ENCODE measurements around the gene MERTK.

The MERTK gene

DNA sequence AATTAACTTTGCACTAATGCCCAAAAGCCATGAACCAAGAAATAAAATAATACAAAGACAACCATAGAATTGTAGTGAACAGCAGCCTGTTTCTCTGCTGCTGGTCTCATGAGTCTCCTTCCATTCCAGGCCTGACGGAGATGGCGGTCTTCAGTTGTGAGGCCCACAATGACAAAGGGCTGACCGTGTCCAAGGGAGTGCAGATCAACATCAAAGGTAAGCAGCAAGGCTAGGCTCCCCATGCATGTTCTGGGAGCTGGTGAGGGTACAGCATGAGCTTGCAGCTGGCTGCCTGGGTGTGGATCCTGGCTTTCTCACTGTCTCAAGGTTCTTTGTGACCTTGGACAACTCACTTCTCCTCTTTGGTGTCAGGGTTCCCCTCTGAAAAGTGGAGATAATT lies 66.7 kb downstream of the MERTK start:
- Histone ChIP-seq H3K9me3 (ENCODE audit: insufficient read depth, low read depth, low read length) (no peaks in the 10 kb centered on the region), H3K27me3 (ENCODE audit: insufficient read depth, low read length) (no peaks in the 10 kb centered on the region), H3K27ac (ENCODE audit: low read depth, low read length) (no peak overlapping the region), H3K9ac (ENCODE audit: low read depth, low read length) (no peak overlapping the region), H3K4me3 (ENCODE audit: low read length) (no peak overlapping the region), H3K36me3 (ENCODE audit: insufficient read depth, low read length) (no peaks in the 10 kb centered on the region), H3K4me1 (ENCODE audit: insufficient read depth, low read length) (no peaks in the 10 kb centered on the region)
- 93% methylated on average over 3 of the region's 3 CpGs for WGBS

DNA sequence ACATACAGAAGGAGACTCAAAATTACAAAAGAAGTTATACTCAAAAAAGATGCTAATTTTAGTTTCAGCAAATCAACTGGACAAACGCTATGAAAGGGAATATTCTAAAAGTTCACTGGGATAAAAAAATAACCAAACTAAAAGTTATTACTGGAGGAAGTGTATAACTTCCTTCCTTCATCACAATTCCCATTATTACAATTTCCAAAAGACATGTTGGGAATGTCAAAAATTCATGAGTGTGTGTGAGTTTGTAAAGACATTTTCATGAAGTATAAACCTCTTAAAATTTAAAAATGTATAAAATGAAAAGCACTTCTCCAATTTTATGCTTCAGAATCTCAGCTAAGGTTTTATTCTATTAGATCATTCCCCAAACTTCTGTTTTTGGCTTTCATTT lies 67.8 kb downstream of the MERTK start:
- Histone ChIP-seq H3K27me3 (ENCODE audit: insufficient read depth, low read length) (no peaks in the 10 kb centered on the region), H3K27ac (ENCODE audit: low read depth, low read length) (no peak overlapping the region), H3K4me1 (ENCODE audit: insufficient read depth, low read length) (no peaks in the 10 kb centered on the region), H3K4me3 (ENCODE audit: low read length) (no peak overlapping the region), H3K36me3 (ENCODE audit: insufficient read depth, low read length) (no peaks in the 10 kb centered on the region), H3K9me3 (ENCODE audit: insufficient read depth, low read depth, low read length) (no peaks in the 10 kb centered on the region), H3K9ac (ENCODE audit: low read depth, low read length) (no peak overlapping the region)
- WGBS: no CpG with 5 or more reads among the region's 1 CpG

DNA sequence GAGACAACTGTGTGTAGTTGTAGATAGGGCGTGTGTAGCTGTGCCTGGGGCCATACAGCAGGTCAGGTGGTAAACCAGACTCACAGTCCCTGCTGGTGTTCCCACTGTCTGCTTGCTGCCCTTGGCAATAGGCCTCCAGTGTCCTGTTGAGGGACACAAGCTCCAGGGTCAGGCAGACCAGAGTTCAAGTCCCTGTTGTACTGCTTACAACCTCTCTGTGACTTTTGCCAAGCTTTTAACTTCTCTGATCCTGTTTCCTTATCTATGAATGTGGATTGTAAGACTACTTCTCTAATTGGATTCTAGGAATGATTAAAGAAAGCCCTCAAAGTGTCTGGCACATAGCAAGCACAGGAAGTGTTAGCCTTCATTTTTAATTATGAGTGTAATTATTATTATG lies 68.6 kb downstream of the MERTK start:
- WGBS: 90% methylated on average over 1 of the region's 1 CpG

GRCh38 chr2:111970453-111970852 lies 72.0 kb downstream of the MERTK start:
- no peak overlapping the region for H3K27ac ChIP-seq (ENCODE audit: low read depth, low read length)
- no peak overlapping the region for H3K9ac ChIP-seq (ENCODE audit: low read depth, low read length)
- WGBS: no CpG with 5 or more reads among the region's 1 CpG
- no peak overlapping the region for H3K4me3 ChIP-seq (ENCODE audit: low read length)
- no peaks in the 10 kb centered on the region for H3K4me1 ChIP-seq (ENCODE audit: insufficient read depth, low read length)
- H3K36me3 ChIP-seq (ENCODE audit: insufficient read depth, low read length): no peaks in the 10 kb centered on the region
- no peaks in the 10 kb centered on the region for H3K27me3 ChIP-seq (ENCODE audit: insufficient read depth, low read length)
- no peaks in the 10 kb centered on the region for H3K9me3 ChIP-seq (ENCODE audit: insufficient read depth, low read depth, low read length)

More for the DNA sequence above, 68.6 kb downstream of the MERTK start:
- no peaks in the 10 kb centered on the region for H3K9me3 ChIP-seq (ENCODE audit: insufficient read depth, low read depth, low read length)
- H3K27ac ChIP-seq (ENCODE audit: low read depth, low read length): no peak overlapping the region
- H3K36me3 ChIP-seq (ENCODE audit: insufficient read depth, low read length): no peaks in the 10 kb centered on the region
- H3K4me3 ChIP-seq (ENCODE audit: low read length): no peak overlapping the region
- H3K9ac ChIP-seq (ENCODE audit: low read depth, low read length): no peak overlapping the region
- no peaks in the 10 kb centered on the region for H3K4me1 ChIP-seq (ENCODE audit: insufficient read depth, low read length)
- no peaks in the 10 kb centered on the region for H3K27me3 ChIP-seq (ENCODE audit: insufficient read depth, low read length)

DNA sequence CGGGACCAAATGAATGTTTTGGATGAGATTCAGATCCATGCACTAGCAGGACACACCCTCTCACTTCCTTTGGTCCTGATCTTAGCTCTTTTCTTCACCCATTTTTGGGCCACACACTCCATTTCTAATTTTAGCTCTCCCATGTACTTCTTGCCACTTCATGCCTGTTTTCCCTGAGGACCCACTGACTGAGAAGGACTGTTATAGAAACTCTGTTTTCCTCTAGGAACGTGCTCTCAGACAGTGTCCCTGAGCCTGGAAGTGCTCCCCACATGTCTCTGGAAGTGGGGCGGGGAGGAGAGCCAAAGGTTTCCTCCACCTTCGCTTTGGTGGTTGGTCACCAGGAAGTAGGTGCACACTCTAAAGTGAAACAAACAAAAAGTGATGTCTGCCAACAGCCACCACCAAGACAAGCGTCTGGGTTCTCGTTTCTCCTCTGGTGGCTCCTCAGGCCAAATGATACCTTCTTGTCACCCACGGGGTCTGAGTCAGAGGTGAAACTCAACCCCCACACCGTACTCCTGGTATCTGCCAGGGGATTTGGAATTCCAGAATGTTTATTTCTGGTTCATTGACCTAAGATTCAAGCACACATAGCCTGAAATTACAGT lies 74.7 kb downstream of the MERTK start:
- no peaks in the 10 kb centered on the region for H3K36me3 ChIP-seq (ENCODE audit: insufficient read depth, low read length)
- no peaks in the 10 kb centered on the region for H3K4me1 ChIP-seq (ENCODE audit: insufficient read depth, low read length)
- H3K4me3 ChIP-seq (ENCODE audit: low read length): no peak overlapping the region
- H3K9me3 ChIP-seq (ENCODE audit: insufficient read depth, low read depth, low read length): peaks cover 12% of the 10 kb centered on the region; the same call in 1 of the 2 replicates
- no peaks in the 10 kb centered on the region for H3K27me3 ChIP-seq (ENCODE audit: insufficient read depth, low read length)
- 90% methylated on average over 8 of the region's 8 CpGs for WGBS
- H3K9ac ChIP-seq (ENCODE audit: low read depth, low read length): no peak overlapping the region
- no peak overlapping the region for H3K27ac ChIP-seq (ENCODE audit: low read depth, low read length)

DNA sequence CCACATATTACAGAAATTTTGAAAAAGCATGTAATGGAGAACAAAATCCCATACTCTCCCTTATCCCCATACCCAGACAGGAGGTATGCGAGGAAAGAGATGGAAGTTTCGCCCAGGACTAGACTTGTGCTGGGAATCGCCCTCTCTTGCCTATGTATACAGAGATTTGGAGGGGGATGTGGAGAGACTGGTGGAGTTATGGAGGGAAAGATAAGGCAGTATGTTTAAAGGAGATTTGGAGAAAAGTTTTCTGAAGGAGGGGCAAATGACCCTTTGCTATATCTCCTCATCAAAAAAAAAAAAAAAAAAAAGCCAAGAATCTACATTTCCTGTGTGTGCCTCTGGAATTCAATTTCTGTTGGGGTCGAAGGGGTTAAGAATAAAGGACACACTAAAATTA lies 75.3 kb downstream of the MERTK start:
- no peak overlapping the region for H3K27ac ChIP-seq (ENCODE audit: low read depth, low read length)
- H3K4me3 ChIP-seq (ENCODE audit: low read length): no peak overlapping the region
- H3K4me1 ChIP-seq (ENCODE audit: insufficient read depth, low read length): no peaks in the 10 kb centered on the region
- peaks cover 12% of the 10 kb centered on the region; the same call in 1 of the 2 replicates for H3K9me3 ChIP-seq (ENCODE audit: insufficient read depth, low read depth, low read length)
- no peaks in the 10 kb centered on the region for H3K36me3 ChIP-seq (ENCODE audit: insufficient read depth, low read length)
- H3K9ac ChIP-seq (ENCODE audit: low read depth, low read length): no peak overlapping the region
- no peaks in the 10 kb centered on the region for H3K27me3 ChIP-seq (ENCODE audit: insufficient read depth, low read length)
- 94% methylated on average over 4 of the region's 4 CpGs for WGBS

- 81% methylated on average over 11 of the region's 11 CpGs for WGBS
- no peaks in the 10 kb centered on the region for H3K27me3 ChIP-seq (ENCODE audit: insufficient read depth, low read length)
- no peak overlapping the region for H3K27ac ChIP-seq (ENCODE audit: low read depth, low read length)
- H3K9me3 ChIP-seq (ENCODE audit: insufficient read depth, low read depth, low read length): peaks cover 12% of the 10 kb centered on the region; the same call in 1 of the 2 replicates
- no peaks in the 10 kb centered on the region for H3K4me1 ChIP-seq (ENCODE audit: insufficient read depth, low read length)
- H3K4me3 ChIP-seq (ENCODE audit: low read length): no peak overlapping the region
- H3K9ac ChIP-seq (ENCODE audit: low read depth, low read length): no peak overlapping the region
- no peaks in the 10 kb centered on the region for H3K36me3 ChIP-seq (ENCODE audit: insufficient read depth, low read length)
These were observed 76.7 kb downstream of the MERTK start for GRCh38 chr2:111975053-111975552.

GRCh38 chr2:111975819-111976218 lies 77.4 kb downstream of the MERTK start:
- peaks cover 12% of the 10 kb centered on the region; the same call in 1 of the 2 replicates for H3K9me3 ChIP-seq (ENCODE audit: insufficient read depth, low read depth, low read length)
- H3K9ac ChIP-seq (ENCODE audit: low read depth, low read length): no peak overlapping the region
- 80% methylated on average over 6 of the region's 6 CpGs for WGBS
- H3K27ac ChIP-seq (ENCODE audit: low read depth, low read length): no peak overlapping the region
- H3K27me3 ChIP-seq (ENCODE audit: insufficient read depth, low read length): no peaks in the 10 kb centered on the region
- no peaks in the 10 kb centered on the region for H3K4me1 ChIP-seq (ENCODE audit: insufficient read depth, low read length)
- H3K36me3 ChIP-seq (ENCODE audit: insufficient read depth, low read length): no peaks in the 10 kb centered on the region
- H3K4me3 ChIP-seq (ENCODE audit: low read length): no peak overlapping the region

DNA sequence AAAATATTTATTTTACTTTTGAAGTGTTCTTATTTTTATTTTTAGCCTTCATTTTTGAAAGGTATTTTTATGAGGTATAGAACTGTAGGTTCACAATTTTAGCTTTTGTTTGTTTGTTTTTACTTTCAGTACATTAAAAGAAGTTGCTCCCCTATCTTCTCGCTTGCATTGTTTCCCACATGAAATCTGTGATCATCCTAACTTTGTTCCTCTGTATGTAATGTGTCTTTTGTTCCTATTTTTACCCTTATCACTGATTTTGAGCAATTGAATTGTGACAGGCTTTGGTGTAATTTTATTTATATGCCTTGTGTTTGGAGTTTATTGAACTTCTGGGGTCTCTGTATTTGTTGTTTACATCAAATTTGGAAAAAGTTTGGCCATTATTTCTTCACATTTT lies 78.8 kb downstream of the MERTK start:
- H3K27ac ChIP-seq (ENCODE audit: low read depth, low read length): no peak overlapping the region
- H3K27me3 ChIP-seq (ENCODE audit: insufficient read depth, low read length): no peaks in the 10 kb centered on the region
- H3K4me1 ChIP-seq (ENCODE audit: insufficient read depth, low read length): no peaks in the 10 kb centered on the region
- no peak overlapping the region for H3K4me3 ChIP-seq (ENCODE audit: low read length)
- H3K36me3 ChIP-seq (ENCODE audit: insufficient read depth, low read length): no peaks in the 10 kb centered on the region
- no peak overlapping the region for H3K9ac ChIP-seq (ENCODE audit: low read depth, low read length)
- peaks cover 12% of the 10 kb centered on the region; the same call in 1 of the 2 replicates for H3K9me3 ChIP-seq (ENCODE audit: insufficient read depth, low read depth, low read length)
- 83% methylated on average over 1 of the region's 1 CpG for WGBS

- Histone ChIP-seq H3K27me3 (ENCODE audit: insufficient read depth, low read length) (no peaks in the 10 kb centered on the region), H3K36me3 (ENCODE audit: insufficient read depth, low read length) (peaks cover 4% of the 10 kb centered on the region; the same call in 1 of the 2 replicates), H3K27ac (ENCODE audit: low read depth, low read length) (no peak overlapping the region), H3K4me1 (ENCODE audit: insufficient read depth, low read length) (no peaks in the 10 kb centered on the region), H3K4me3 (ENCODE audit: low read length) (no peak overlapping the region), H3K9ac (ENCODE audit: low read depth, low read length) (no peak overlapping the region), H3K9me3 (ENCODE audit: insufficient read depth, low read depth, low read length) (peaks cover 12% of the 10 kb centered on the region; the same call in 1 of the 2 replicates)
- 87% methylated on average over 7 of the region's 7 CpGs for WGBS
These were observed 80.2 kb downstream of the MERTK start for GRCh38 chr2:111978452-111979170.

DNA sequence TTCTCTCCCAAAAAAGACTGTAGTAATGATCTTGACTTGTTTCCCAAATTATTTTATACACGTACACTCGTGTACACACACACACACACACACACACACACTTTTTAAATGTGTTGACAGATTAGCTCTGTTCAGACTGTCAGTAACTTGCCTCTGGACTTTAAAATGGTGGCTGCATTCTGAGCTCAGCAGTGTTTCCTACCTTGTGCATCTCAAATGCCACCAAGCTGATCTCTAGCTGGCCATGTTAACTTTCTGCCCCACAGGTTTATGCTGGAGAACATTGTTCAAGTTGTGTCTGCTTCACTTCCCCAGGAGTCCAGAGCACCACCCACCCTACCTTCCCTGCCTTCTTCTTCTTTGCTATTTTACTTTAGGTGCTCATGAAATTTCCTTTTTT lies 83.3 kb downstream of the MERTK start:
- H3K4me3 ChIP-seq (ENCODE audit: low read length): no peak overlapping the region
- no peak overlapping the region for H3K27ac ChIP-seq (ENCODE audit: low read depth, low read length)
- H3K36me3 ChIP-seq (ENCODE audit: insufficient read depth, low read length): peaks cover 5% of the 10 kb centered on the region; the same call in 1 of the 2 replicates
- H3K27me3 ChIP-seq (ENCODE audit: insufficient read depth, low read length): no peaks in the 10 kb centered on the region
- 98% methylated on average over 2 of the region's 2 CpGs for WGBS
- no peak overlapping the region for H3K9ac ChIP-seq (ENCODE audit: low read depth, low read length)
- peaks cover 9% of the 10 kb centered on the region; the same call in 1 of the 2 replicates for H3K4me1 ChIP-seq (ENCODE audit: insufficient read depth, low read length)
- H3K9me3 ChIP-seq (ENCODE audit: insufficient read depth, low read depth, low read length): peaks cover 11% of the 10 kb centered on the region; the same call in 1 of the 2 replicates
